ENCODE results near the gene GRID2IP. TPM values are rescaled to one million over a fixed set of nuclear protein-coding genes. Genes with fewer than 3 reads are reported as not detected.
"Not testable (repeated sequence)": the region's sequence is repeated elsewhere in the genome, so short reads cannot be mapped to it uniquely, and the experiment has no call there.

Gene GRID2IP
- total RNA-seq, 1 donor from 2014 or later = 0.43 TPM

DNA sequence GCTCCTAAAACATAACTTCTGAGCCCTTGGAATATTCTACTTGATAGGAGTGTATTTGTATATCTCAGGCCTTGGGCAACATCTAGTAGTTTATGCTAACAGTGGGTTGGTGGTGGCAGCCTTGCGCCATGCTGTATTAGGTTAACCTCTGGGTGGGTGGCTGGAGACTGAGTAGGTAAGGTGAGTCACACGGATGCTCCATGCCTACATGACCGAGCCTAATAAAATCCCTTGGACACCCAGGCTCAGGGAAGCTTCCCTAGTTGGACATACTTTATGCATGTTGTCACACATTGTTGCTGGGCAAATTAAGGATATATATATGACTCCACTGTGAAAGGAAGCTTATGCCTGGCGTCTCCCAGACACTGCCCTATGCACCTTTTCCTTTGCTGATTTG is 97.5 kb downstream of the GRID2IP start:
- no peaks in the 10 kb centered on the region for H3K9me3 Mint-ChIP-seq
- no peak overlapping the region for H3K4me3 Mint-ChIP-seq
- TF ChIP-seq, protein P1, sequence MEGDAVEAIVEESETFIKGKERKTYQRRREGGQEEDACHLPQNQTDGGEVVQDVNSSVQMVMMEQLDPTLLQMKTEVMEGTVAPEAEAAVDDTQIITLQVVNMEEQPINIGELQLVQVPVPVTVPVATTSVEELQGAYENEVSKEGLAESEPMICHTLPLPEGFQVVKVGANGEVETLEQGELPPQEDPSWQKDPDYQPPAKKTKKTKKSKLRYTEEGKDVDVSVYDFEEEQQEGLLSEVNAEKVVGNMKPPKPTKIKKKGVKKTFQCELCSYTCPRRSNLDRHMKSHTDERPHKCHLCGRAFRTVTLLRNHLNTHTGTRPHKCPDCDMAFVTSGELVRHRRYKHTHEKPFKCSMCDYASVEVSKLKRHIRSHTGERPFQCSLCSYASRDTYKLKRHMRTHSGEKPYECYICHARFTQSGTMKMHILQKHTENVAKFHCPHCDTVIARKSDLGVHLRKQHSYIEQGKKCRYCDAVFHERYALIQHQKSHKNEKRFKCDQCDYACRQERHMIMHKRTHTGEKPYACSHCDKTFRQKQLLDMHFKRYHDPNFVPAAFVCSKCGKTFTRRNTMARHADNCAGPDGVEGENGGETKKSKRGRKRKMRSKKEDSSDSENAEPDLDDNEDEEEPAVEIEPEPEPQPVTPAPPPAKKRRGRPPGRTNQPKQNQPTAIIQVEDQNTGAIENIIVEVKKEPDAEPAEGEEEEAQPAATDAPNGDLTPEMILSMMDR (conservative IDR thresholded peaks at IDR 0.05) = no peak
- no peaks in the 10 kb centered on the region for H3K4me1 Mint-ChIP-seq (ENCODE audit: unreplicated experiment)
- DNase-seq (ENCODE audit: extremely low spot score, unreplicated experiment) = no peak
- peak overlapping the region; percentile 52 for H3K27ac Mint-ChIP-seq
- H3K27me3 Mint-ChIP-seq = no peaks in the 10 kb centered on the region
- H3K36me3 Mint-ChIP-seq = no peaks in the 10 kb centered on the region

DNA sequence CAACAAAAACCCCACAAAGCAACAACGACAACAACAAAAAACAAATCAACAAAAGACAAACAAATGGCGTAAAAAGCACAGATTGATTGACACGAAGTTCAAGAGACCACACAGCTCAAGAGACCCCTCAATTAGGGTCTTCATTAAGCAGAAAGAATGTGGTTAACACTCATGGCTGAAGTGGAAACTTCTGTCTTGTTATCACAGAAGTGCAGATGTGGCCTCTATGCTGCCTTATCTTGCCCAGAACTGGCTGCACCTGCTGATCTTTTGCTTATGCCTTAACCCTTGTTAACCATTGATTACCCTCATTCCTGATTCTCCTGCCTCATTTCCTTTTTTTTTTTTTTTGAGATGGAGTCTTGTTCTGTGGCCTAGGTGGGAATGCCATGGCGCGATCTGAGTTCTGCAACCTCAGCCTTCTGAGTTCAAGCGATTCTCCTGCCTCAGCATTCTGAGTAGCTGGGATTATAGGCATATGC is 100.0 kb downstream of the GRID2IP start:
- DNase-seq (ENCODE audit: extremely low spot score, unreplicated experiment) = no peak
- Mint-ChIP-seq H3K4me1 (ENCODE audit: unreplicated experiment) (peaks cover 5% of the 10 kb centered on the region), H3K27me3 (no peaks in the 10 kb centered on the region), H3K36me3 (no peaks in the 10 kb centered on the region), H3K27ac (peak overlapping the region; percentile 56), H3K9me3 (no peaks in the 10 kb centered on the region), H3K4me3 (peak overlapping the region; percentile 39)
- TF ChIP-seq, protein P1 (conservative IDR thresholded peaks at IDR 0.05) = no peak

DNA sequence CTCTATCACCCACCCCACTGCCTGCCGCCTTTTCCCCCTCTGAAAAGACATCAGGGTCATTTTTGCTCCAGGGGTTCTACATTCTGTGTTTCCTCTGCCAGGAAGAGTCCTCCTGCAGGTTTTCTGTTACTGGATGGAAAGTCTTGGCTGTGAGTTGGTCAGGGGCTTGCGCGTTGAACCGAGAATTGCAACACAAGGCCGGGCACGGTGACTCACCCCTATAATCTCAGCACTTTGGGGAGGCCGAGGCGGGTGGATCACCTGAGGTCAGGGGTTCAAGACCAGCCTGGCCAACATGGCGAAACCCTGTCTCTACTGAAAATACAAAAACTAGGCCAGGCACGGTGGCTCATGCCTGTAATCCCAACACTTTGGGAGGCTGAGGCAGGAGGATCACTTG is 100.7 kb downstream of the GRID2IP start:
- not testable (repeated sequence) for H3K36me3 Mint-ChIP-seq; H3K4me1 Mint-ChIP-seq (ENCODE audit: unreplicated experiment); H3K27ac Mint-ChIP-seq; DNase-seq (ENCODE audit: extremely low spot score, unreplicated experiment); H3K4me3 Mint-ChIP-seq; H3K9me3 Mint-ChIP-seq; H3K27me3 Mint-ChIP-seq

DNA sequence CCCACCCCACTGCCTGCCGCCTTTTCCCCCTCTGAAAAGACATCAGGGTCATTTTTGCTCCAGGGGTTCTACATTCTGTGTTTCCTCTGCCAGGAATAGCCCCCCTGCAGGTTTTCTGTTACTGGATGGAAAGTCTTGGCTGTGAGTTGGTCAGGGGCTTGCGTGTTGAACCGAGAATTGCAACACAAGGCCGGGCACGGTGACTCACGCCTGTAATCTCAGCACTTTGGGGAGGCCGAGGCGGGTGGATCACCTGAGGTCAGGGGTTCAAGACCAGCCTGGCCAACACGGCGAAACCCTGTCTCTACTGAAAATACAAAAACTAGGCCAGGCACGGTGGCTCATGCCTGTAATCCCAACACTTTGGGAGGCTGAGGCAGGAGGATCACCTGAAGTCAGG is 101.4 kb downstream of the GRID2IP start:
- H3K4me1 Mint-ChIP-seq (ENCODE audit: unreplicated experiment); H3K9me3 Mint-ChIP-seq; H3K4me3 Mint-ChIP-seq; H3K27me3 Mint-ChIP-seq; H3K36me3 Mint-ChIP-seq; DNase-seq (ENCODE audit: extremely low spot score, unreplicated experiment): not testable (repeated sequence)
- peak overlapping the region; percentile 29 for H3K27ac Mint-ChIP-seq

DNA sequence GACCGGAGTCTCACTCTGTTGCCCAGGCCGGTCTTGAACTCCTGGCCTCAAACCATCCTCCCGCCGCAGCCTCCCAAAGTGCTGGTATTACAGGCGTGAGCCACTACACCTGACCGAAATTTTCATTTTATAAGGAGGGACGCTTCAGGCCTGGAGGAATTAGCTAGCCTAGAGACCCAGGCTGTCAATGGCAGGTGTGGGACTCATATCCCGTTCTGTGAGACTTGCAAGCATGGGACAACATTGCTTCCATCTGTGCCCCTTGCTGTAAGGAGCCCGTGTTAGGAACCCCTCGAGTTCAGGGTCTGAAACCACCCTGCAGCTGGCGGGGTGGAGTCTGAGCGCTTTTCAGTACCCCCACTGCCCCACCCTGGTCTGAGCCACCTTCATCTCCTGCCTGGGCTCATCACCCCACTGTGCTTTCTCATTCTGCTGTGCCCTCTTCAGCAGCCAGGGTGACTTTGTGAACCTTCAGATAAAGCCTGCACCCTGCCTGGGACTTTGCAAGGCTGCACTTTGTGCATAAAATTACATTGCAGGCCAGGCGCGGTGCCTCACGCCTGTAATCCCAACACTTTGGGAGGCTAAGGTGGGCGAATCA is 102.2 kb downstream of the GRID2IP start:
- no peaks in the 10 kb centered on the region for H3K9me3 Mint-ChIP-seq
- no peak for DNase-seq (ENCODE audit: extremely low spot score, unreplicated experiment)
- peak overlapping the region; percentile 64 for H3K4me3 Mint-ChIP-seq
- peaks cover 8% of the 10 kb centered on the region for H3K36me3 Mint-ChIP-seq
- H3K27ac Mint-ChIP-seq = peak overlapping the region; percentile 97
- TF ChIP-seq, protein P1 (conservative IDR thresholded peaks at IDR 0.05) = no peak
- peaks cover 8% of the 10 kb centered on the region for H3K4me1 Mint-ChIP-seq (ENCODE audit: unreplicated experiment)
- H3K27me3 Mint-ChIP-seq = no peaks in the 10 kb centered on the region

DNA sequence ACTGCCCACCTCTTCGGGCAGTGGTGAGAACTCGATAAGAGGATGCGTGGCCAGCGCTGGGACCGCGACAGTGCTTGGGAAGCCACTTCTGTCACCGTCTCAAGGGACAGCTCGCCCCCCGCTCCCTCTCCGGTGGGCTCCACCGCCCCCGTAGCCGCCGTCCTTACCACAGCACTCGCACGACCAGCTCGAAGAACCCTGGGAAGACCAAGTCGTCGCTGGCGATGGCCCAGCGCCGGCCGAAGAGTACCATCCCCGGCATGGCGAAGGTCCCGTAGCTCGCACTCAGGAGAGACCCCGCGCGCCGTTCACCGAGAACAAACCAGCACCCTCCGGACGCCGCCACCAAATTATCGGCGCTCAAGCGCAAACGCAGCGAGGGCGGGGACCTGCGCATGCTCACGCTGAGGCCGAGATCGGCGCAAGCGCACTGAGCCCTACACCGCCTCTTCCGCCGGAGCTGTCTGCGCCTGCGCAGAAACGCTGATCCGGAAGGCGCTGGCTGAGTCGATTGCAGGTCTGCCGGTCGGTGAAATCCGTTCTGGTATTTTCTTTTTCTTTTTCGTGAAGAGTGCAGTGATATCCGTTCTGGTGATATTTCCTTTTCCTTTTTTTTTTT is 103.6 kb downstream of the GRID2IP start, which contains the start of gene DAGLB:
TSS of gene DAGLB (minus strand) at position 374 of the 619 bp plus-strand sequence. CDS start at position 262, 112 bp downstream.
- peak within 1 kb of the TSS; percentile 97 for H3K27ac Mint-ChIP-seq
- H3K4me1 Mint-ChIP-seq (ENCODE audit: unreplicated experiment) = peaks cover 13% of the 10 kb centered on the region
- H3K9me3 Mint-ChIP-seq = no peaks in the 10 kb centered on the region
- H3K36me3 Mint-ChIP-seq = peaks cover 14% of the 10 kb centered on the region
- DNase-seq (ENCODE audit: extremely low spot score, unreplicated experiment) = peak; percentile 97
- H3K4me3 Mint-ChIP-seq = peak within 1 kb of the TSS; percentile 90
- TF ChIP-seq, protein P1 (conservative IDR thresholded peaks at IDR 0.05) = no peak
- no peaks in the 10 kb centered on the region for H3K27me3 Mint-ChIP-seq

Other genes with a start within 250 kb of the GRID2IP start
- gene FAM220A, start 202.5 kb downstream of the GRID2IP start, total RNA-seq (ENCODE audit: low replicate concordance) = 22.0 and 23.2 TPM in 2 replicates
- 204 and 253 TPM in 2 replicates for gene RAC1, start 176.9 kb downstream of the GRID2IP start, total RNA-seq (ENCODE audit: low replicate concordance)
- 21.2 and 27.0 TPM in 2 replicates for gene DAGLB, start 103.5 kb downstream of the GRID2IP start, total RNA-seq (ENCODE audit: low replicate concordance)
- gene KDELR2, start 67.3 kb downstream of the GRID2IP start, total RNA-seq (ENCODE audit: low replicate concordance) = 147 and 227 TPM in 2 replicates
- gene ZDHHC4, start 26.0 kb upstream of the GRID2IP start, total RNA-seq (ENCODE audit: low replicate concordance) = 62.0 and 67.9 TPM in 2 replicates
- gene INTS15, start 38.6 kb upstream of the GRID2IP start, total RNA-seq (ENCODE audit: low replicate concordance) = 35.8 and 44.1 TPM in 2 replicates
- 5.0 and 9.2 TPM in 2 replicates for gene ZNF853, start 64.1 kb upstream of the GRID2IP start, total RNA-seq (ENCODE audit: low replicate concordance)
- gene ZNF316, start 85.9 kb upstream of the GRID2IP start, total RNA-seq (ENCODE audit: low replicate concordance) = 37.1 and 46.8 TPM in 2 replicates
- 28.3 and 30.9 TPM in 2 replicates for gene ZNF12, start 155.5 kb upstream of the GRID2IP start, total RNA-seq (ENCODE audit: low replicate concordance)
- 0.83 and 1.1 TPM in 2 replicates for gene RSPH10B2, start 202.6 kb upstream of the GRID2IP start, total RNA-seq (ENCODE audit: low replicate concordance)

Data from type B pancreatic cell (in vitro differentiated cells).